Measurements from ENCODE around the gene TTC27.
"Not testable (repeated sequence)": the region's sequence is repeated elsewhere in the genome, so short reads cannot be mapped to it uniquely, and the experiment has no call there.

The TTC27 gene

GRCh38 chr2:32820088-32820487 lies 192.2 kb downstream of the TTC27 start:
- DNase-seq, result no peak

GRCh38 chr2:32820701-32821100 lies 192.9 kb downstream of the TTC27 start:
- DNase-seq, result no peak

- no peak for DNase-seq
These were observed 196.4 kb downstream of the TTC27 start for GRCh38 chr2:32824070-32824809.

- DNase-seq, result no peak
These were observed 197.5 kb downstream of the TTC27 start for GRCh38 chr2:32825291-32825712.

DNA sequence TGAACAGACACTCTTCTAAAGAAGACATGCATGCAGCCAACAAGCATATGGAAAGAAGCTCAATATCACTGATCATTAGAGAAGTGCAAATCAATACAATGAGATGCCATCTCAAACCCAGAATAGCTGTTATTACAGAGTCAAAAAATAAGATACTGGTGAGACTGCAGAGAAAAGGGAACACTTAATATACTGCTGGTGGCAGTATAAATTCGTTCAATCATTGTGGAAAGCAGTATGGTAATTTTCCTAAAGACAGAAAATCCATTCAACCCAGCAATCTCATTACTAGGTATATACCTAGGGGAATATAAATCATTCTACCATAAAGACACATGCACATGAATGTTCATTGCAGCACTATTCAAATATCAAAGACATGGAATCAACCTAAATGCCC lies 202.3 kb downstream of the TTC27 start:
- DNase-seq, result no peak

GRCh38 chr2:32832821-32833220 lies 205.0 kb downstream of the TTC27 start:
- DNase-seq, result no peak

GRCh38 chr2:32833709-32834108 lies 205.9 kb downstream of the TTC27 start:
- DNase-seq, result no peak

GRCh38 chr2:32835148-32835547 lies 207.3 kb downstream of the TTC27 start:
- DNase-seq, result no peak

DNA sequence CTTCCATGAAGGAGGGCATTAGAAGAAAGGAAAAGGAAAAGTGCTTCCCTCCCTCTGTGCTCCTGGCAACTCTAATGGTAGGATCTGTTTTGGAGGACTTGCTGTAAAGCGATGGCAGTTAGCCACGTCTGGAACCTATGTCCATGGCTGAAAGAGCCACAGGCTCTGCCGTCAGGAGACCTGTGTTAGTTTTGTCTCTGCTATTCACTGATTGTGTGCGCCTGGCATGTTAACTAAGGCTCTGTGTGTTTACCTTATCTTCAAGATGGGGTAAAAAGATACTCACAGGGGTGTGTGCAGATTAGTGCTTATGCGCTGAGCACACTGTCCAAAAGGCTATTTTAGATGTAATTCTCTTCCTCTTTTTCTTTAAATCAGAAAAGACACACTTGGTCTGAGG lies 209.1 kb downstream of the TTC27 start:
- DNase-seq, result no peak

DNA sequence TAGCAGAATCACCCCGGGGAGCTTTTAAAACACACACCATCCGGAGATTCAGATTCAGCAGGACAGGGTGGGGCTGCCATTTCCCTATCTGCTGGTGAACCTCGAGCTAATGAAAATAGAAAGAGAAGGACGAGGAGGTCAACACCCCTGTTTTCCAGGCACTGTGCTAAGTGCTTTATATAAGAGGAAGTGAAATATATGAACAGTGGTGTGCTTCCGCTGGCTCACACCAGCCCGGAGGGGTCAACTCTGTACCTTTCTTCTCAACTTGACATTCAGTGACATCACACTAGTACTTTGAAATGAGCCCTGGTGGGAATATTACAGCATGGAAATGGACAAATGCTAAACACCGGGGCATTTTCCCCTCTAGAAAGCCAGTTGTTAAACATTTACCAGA lies 210.6 kb downstream of the TTC27 start:
- no peak for DNase-seq

DNA sequence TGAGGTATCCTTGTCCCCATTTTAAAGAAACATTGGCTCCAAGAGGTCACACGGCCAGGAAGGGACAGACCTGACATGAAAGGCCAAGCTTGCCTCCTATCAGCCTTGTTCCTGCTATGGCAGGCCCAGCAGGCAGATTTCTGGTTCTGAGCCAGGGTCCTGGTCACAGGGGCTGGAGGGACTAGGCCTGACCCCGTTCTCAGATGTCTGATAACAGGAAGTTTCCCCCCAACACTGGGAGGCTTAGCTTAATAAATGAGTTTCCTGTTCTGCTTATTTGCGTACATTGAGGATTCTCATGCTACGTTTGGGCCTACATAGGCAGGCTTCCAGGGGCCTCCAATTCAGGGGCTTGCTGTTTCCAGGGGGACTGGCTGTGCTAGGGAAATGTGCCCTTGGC lies 211.1 kb downstream of the TTC27 start:
- DNase-seq, result no peak

DNA sequence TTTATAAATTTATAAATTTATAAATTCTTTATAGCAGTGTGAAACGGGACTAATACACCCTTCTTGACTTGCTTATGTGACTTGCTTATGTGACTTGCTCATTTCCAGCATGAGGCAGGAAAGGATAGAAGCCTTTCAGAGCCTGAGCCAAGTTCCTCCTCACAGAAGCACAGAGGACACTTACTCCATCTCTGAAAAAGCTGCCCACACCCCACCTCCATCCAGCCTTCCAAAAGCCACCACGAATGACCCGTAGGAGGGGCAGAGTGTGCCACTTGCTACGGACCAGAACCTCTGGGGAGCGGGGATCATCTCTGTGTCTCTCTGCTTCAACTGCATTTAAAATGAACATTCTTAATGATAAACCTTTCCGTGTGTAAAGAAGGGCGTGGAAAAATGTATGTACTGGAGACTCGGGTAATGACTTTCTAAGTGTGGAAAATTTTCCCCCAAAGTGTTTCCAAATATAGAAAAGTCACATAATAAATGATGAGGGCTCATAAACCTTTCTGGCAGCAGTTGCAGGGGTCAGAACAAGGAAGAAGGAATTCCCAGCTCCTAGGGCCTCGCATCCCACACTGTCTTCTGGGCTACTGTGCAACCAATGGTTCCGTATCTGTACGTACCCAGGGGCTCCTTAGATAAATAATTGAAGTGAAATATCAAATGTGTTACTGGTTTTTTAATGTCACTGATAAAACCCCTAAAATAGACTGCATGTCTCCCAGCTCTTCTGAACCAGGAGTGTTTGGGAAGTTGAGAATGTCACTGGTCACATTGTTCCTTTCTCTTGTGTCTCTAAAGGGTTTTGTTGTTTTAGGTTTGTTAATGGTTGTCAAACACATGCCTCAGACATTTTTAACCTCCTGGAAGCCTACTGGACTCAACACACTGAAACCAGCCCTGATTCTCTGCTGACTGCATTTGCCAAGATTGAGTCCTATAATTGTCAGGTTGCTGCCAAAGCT lies 214.4 kb downstream of the TTC27 start:
- DNase-seq, result no peak

- DNase-seq, result no peak
These were observed 215.8 kb downstream of the TTC27 start for GRCh38 chr2:32843699-32844098.

GRCh38 chr2:32844253-32844652 lies 216.4 kb downstream of the TTC27 start:
- DNase-seq, result no peak

DNA sequence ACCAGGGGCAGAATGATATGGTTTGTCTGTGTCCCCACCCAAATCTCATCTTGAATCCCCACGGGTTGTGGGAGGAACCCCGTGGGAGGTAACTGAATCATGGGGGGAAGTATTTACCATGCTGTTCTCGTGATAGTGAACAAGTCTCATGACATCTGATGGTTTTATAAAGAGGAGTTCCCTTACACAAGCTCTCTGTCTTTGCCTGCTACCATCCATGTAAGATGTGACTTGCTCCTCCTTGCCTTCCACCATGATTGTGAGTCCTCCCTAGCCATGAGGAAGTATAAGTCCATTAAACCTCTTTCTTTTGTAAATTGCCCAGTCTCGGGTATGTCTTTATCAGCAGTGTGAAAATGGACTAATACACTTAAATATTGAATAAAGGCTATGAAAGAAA lies 218.4 kb downstream of the TTC27 start:
- not testable (repeated sequence) for DNase-seq

DNA sequence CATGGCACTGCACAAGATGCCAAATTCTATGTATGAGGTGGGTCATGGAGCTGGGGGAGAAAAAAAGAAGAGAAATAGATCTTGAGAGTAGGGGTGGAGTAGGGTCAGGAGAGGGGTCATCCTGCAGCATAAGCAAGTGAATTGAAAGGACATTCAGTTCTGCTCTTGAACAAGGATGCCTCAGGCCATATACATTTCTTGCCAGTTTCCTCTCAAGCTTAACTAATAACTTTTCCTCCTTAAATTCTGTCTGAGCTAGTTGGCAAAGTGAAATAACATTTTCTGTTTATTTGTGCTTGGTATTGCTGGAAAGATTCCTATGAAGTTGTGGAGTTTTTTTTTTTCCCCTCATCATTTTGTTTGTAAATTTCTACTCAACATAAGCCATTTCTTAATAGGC lies 219.9 kb downstream of the TTC27 start:
- no peak for DNase-seq

GRCh38 chr2:32849456-32850194 lies 221.8 kb downstream of the TTC27 start:
- DNase-seq, result no peak

DNA sequence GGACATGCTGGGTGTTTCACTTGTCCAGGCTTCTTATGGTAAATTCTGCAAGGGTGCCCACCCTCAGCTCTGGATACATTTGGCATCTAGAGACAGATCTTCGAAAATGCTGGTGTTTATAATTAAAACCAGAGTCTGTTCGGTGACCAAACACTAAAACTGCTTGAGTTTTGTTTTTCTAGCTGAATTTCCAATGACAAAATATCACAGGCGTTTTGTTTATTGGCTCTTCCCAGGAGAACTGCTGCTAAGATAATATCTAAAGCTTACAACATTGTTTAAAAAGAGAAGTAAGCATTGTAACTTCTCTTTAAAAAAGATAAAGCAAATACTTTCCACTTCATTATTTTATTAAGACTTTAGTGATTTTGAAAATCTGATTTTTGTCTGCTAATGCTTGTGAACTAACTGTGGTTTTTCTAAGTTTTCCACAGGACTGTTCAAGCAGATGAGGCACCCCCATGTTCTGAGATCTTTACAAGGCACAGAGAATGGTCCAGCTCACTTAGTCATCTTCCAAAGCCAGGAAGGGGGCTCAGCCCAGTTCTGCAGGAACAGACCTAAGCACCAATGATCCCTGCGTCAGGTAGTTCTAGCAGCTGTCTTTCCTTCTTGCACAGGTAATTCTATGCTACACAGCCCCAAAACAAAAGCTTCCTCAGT lies 224.1 kb downstream of the TTC27 start:
- no peak for DNase-seq

- no peak for DNase-seq
These were observed 225.0 kb downstream of the TTC27 start for GRCh38 chr2:32852856-32853255.

DNA sequence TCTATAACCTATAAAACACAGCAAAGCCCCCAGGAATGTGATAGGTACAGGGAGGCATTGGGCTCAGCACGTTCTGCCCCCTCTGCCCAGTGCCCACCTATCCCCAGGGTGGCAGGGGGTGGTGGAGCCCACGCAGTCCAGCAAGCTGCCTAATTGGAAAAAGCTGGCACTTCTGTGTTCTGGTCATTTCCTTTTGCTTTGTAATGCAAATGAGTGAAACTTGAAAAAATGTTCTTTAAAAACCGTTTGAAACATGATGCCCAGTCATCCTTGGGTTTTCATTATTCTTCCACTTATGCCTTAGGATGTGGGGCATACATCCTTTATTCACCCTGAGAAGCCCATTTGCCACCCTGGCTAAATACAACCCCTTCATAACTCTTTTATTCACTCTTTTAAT lies 229.0 kb downstream of the TTC27 start:
- DNase-seq, result no peak

DNA sequence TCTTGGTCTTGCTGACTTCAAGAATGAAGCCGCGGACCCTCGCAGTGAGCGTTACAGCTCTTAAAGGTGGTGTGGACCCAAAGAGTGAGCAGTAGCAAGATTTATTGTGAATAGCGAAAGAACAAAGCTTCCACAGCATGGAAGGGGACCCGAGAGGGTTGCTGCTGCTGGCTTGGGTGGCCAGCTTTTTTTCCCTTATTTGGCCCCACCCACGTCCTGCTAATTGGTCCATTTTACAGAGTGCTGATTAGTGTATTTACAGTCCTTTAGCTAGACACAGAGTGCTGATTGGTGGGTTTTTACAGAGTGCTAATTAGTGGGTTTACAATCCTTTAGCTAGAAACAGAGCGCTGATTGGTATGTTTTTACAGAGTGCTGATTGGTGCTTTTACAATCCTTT lies 230.9 kb downstream of the TTC27 start:
- no peak for DNase-seq

- DNase-seq, result no peak
These were observed 232.5 kb downstream of the TTC27 start for GRCh38 chr2:32860385-32860784.
